Caki2 (cell line): ENCODE data around the gene GPC5. TPM values are rescaled to one million over a fixed set of nuclear protein-coding genes. Genes with fewer than 3 reads are reported as not detected.
A peak's percentile ranks its signal among the peaks of the same experiment; 100 is the strongest.
"Not testable (repeated sequence)": the region's sequence is repeated elsewhere in the genome, so short reads cannot be mapped to it uniquely, and the experiment has no call there.

Experiments used
- DNase-seq: peaks from one replicate; pipeline ENCODE4 v3.0.0-alpha.2; 2015; ENCODE audit warnings: low read depth
- in situ Hi-C: cut with HindIII; loops from 2 replicates; pipeline ENCODE4 v1.10.0; 2016; ENCODE audit warnings: low sequenced_read_pairs, low pct_unique_long_range_greater_than_20kb, mixed read lengths
- total RNA-seq: library from RNA; depleted of rRNA; stranded (reverse); fragments of >200 nt; shearing (Covaris generic); gene quantifications from 2 replicates; pipeline ENCODE4 v1.2.3, GENCODE V29; 2014; ENCODE audit warnings: low replicate concordance; rRNA removed

GPC5 gene
- not detected in 2 replicates for total RNA-seq

DNA sequence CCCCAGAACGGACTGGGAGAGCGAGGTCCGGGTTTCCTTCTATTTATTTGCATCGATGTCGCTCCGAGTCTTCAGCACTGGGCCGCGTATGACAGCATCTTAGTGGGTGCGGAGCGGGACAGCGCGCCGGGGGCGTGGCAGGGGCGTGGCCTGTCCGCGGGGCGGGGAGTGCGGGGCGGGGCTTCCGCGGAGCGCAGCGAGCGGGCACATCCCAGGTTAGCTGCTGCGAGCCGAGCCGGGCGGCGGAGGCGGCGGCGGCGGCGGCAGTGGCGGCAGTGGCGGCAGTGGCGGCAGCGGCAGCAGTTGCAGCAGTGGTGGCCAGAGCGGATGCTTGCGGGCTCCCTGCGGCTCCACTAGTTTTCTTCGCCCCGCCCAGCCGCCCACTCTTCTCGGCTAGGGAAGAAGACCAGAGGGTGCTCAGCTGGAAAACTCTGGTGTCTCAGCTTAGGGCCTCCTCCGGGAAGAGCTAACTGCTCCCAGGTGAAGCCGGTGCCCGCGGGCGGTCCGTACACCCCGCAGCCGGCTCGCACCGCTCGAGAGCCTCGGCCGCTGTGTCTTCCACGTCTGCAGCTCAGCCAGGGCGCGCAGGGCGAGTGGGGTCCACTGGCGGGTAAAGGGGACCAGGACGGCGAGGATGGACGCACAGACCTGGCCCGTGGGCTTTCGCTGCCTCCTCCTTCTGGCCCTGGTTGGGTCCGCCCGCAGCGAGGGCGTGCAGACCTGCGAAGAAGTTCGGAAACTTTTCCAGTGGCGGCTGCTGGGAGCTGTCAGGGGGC is at the start of gene GPC5:
Gene GPC5, plus strand, starts transcription at position 209 of the 776 bp plus-strand sequence.
- in situ Hi-C loops: no loop called here
- peak; percentile 50 for DNase-seq

DNA sequence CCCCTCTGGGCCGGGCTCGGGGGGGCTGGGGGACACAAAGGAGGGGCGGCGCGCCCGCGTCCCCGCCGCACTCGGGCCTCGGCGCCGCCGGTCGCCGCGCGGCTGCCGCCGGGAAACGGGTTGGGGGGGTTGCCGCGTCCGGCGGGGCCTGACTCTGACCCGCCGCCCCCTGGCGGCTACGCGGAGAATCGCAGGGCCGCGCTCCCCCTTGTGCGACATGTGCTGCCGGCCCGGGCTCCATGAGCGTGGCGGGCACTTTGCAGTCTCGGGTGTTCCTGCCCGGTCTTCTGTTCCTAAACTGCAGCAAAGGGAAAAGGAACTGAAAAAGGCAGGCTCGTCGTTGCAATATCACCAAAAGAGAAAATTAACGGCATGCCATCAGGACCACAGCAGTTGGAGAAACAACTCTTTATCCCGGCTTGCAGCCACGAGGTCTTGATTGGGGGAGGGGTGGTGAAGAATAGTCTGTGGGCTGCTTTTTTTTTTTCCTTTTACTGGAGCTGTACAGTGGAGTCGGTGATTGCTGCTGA is 49.5 kb upstream of the GPC5 start:
- in situ Hi-C loops: no loop called here
- peak; percentile 80 for DNase-seq

DNA sequence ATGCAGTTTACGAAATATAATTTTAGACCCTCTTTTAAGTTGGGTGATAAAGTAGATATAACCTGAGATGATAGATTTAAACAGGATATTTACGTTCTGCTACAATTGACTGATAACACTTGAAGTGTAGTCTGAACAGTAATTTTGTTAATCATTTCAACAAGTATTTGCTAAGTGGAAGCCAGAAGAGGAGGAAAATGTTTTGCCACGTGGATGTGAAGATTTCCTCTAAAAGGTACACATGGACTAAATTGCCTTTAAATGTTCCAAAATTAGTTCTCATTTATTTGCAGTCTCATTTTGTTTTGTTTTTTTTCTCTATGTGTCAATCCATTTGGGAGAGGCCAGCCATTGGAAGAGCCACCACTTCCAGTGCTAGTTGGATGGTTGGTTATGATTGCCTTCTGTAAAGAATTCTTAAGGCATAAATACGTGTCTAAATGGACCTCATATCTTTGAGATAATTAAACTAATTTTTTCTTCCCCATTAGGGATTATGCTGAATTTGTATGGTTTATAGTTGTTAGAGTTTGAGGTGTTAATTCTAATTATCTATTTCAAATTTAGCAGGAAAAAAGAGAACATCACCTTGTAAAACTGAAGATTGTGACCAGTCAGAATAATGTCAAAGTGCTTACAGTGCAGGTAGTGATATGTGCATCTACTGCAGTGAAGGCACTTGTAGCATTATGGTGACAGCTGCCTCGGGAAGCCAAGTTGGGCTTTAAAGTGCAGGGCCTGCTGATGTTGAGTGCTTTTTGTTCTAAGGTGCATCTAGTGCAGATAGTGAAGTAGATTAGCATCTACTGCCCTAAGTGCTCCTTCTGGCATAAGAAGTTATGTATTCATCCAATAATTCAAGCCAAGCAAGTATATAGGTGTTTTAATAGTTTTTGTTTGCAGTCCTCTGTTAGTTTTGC is 48.2 kb upstream of the GPC5 start:
- in situ Hi-C loops: no loop called here
- no peak for DNase-seq

DNA sequence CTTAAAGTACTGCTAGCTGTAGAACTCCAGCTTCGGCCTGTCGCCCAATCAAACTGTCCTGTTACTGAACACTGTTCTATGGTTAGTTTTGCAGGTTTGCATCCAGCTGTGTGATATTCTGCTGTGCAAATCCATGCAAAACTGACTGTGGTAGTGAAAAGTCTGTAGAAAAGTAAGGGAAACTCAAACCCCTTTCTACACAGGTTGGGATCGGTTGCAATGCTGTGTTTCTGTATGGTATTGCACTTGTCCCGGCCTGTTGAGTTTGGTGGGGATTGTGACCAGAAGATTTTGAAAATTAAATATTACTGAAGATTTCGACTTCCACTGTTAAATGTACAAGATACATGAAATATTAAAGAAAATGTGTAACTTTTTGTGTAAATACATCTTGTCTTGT is 47.3 kb upstream of the GPC5 start:
- in situ Hi-C loops: no loop called here
- DNase-seq: no peak

DNA sequence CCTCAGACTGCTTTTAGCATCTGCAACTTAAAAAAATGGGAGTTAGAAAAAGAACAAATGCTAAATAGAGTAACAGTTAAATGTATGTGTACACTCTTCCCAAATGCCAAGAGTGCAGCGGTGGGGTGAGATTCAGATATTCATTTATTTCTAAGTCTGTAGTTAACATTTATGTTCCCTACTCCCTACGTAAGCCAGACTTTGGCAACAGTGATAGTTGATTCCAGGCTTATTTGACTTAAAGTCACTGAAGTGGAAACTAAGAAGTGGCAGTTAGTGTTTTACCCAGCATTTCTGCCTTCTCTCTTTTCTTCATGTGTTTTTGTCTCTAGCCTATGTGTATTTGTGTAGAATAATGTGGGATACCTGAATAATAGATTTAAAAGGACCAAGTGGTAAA is 46.4 kb upstream of the GPC5 start:
- no peak for DNase-seq
- in situ Hi-C loops: no loop called here

DNA sequence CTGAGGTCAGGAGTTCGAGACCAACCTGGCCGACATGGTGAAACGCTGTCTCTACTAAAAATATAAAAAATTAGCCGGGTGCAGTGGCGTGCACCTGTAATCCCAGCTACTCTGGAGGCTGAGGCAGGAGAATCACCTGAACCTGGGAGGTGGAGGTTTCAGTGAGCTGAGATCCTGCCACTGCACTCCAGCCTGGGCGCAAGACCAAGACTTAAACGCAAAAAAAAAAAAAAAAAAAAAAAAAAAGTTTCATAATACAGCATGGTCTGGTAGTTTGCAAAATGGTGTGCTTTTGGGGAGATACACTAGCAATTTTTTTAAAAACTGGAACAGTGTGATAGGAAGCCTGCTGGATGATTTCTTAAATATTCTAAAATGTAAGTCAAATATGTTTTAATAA is 45.5 kb upstream of the GPC5 start:
- in situ Hi-C loops, DNase-seq: not testable (repeated sequence)

DNA sequence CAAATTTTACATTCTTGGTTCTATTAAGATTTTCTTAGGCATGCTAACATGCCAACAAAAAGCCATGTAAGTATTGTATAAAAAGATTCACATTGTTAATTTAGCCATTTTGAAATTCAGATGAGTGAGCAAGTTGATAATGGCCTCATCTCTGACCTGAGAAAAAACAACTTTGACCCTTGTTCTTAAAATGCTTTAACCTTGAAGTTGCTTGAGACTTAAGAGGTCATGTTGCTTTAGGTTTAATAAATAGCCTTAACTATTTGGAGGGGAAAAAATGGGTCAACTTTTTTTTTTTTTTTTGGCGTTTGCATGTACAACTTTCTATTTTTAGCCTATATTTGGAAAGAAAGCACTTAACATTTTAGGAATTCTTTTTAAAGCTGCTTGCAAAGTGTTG is 44.9 kb upstream of the GPC5 start:
- in situ Hi-C loops: no loop called here
- no peak for DNase-seq

DNA sequence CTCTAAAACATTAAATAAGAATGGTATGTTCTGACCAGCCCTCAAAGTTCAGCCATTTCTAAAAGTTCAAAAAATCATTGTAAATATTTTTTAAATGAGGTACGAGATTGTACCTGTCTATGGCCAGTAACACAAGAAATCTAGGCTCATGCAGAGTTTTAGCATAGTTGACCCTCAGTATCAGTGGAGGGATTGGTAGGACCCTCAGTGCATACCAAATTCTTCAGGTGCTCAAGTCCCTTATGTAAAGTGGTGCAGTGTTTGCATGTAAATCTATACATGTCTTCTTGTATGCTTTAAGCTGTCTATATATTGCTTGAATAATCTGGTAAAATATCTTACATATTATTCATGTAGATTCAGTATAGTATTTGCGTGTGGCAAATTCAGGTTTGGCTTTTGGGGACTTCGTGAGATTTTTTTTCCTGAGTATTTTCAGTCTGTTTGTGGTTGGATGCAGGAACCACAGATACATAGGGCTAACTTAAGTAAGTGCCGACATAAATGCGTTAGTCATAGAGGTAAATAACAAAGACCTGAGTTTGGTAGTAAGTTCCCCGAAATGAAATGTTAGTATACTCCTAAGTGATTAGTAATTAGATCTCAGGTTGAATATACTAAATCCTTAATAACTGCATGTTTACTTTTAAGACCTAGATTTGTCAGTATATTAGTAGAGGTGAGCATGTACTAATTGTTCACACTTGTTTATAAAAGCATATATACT is 43.2 kb upstream of the GPC5 start:
- in situ Hi-C loops: no loop called here
- no peak for DNase-seq

DNA sequence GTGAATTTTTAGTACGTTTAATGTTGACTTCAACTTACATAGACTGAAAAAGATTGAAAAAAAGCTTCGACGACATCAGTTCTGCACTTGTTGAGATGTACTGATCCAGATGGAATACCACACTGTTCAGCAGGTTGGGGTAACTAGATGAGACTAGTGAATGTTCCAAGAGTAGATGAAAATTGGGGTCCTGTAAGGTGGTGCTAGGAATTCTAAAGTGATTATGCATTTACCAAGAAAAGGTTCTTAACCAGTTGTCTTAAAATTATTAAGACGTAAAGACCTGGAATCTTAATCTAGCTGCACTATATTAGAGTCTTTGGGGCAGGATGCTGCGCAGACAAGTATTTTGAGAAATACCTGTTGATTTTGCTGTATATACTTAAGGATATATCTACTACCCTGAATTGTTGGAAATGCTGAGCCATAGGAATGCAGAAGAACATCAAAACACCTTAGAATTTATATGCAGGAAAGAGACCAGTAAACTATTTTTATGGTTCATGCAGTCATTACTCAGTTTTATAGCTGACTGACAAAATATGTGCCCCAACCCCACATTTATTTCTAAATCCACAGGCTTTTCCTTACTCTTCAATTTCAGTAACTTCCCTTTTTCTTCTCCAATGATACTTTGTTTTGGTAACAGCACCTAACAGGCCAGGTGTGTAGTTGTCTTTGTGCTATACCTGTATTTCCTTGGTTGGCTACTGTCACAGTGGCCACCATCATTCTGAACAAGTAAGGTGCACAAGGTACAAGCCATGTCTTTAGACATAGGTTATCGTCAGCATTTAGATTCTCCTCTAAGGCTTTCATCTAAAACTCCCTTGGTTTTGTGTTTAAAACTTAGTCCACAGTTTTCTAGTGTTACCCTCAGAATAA is 42.4 kb upstream of the GPC5 start:
- in situ Hi-C loops: no loop called here
- no peak for DNase-seq

DNA sequence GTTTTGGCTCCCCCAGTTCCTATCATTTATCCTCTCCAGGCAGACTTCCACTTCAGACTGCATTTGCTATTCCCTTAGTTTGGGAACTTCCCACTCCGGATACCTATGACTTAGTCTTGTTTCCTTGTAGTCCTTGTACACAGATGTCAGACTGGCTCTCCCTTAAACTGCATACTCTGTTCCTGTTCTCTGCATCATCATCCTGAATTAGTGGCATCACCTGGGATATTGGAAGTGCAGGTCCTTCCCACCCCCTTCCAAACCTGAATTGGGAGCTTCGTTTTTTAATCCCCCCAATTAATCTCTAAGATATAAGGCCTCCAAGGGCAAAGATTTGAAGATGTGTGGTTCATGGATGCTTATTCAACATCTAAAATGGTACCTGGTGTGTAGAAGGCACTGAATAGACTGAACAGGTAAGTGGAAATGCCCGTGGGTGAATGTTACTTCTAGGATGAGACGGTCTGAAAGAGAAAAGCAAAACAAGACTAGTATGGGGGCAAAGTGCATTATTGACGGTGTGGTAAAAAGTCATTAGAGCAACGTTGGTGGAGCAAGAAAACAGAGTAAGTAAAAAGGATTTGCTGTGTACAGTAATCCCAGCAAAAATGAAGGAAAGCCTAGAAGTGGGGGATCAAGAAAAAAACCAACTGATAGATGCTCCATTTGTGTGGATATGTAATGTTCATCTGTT is 41.4 kb upstream of the GPC5 start:
- no peak for DNase-seq
- in situ Hi-C loops: no loop called here

DNA sequence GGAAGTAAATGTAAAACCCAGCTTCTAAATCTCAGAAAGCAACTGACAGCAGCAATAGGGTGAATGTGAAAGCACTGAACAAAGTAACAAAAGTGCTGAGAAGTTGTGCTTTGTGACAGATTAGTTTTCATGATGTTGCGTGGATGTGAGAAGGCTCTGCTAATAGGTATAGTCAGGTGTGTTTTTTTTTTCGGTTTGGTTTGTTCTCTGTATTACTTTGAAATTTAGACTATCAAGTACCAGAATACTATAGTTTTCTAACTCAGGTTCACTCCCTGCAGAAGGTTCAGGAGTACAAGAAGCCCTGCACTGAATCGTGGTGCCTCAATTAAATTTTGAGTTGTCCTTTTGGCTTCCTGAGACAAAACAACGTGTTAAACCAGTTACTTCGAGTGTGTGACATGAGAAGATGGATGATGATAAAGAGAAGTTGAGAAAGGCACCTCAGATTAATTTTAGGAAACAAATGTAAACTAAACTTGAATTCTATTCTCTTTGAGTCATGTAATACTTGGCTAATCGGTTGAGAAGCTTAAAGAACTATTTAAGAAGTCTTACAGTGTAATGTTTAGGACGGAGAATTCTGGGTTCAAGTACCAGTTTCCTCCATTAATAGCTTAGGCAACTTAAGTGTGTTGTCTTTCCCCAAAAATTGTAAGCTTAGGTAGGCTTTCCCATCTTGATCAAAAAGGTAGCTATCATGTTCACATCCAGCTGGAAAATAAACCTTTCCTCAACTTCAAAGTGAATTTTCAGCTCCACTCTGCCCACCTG is 40.6 kb upstream of the GPC5 start:
- in situ Hi-C loops: no loop called here
- no peak for DNase-seq

DNA sequence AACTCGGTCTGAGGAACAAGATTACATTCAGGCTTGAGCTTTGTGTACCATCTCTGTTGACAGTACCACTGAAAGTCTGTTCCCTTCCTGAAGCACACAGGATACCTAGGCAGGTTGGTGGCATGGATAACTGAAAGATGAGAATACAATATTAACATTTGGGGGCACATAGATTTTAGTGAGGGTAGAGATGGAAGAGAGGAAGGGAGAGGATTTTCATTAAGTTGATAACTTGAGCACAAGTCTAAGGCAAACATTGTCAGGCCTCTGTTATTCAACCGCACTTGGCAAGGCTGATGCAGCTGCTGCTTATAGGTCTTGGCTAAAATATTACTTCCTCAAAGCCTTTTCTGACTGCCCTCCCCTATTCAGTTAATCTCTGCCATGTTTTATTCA is 40.0 kb upstream of the GPC5 start:
- DNase-seq: no peak
- in situ Hi-C loops: no loop called here

DNA sequence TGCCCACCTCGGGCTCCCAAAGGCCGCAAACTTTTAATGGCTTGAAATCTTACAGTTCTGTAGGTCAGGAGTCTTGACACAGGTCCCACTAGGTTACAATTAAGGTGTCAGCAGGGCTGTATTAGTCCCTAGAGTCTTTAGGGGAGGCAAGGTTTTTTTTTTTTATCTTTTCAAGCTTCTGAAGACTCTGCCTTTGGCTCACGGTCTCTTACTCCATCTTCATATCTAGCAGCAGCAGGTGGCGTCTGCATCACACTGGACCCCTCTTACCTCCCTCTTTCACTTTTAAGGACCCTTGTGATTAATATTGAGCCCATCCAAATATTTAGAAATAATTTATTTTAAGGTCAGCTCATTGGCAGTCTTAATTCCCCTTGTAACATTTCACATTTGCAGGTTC is 39.3 kb upstream of the GPC5 start:
- DNase-seq: no peak
- in situ Hi-C loops: no loop called here

DNA sequence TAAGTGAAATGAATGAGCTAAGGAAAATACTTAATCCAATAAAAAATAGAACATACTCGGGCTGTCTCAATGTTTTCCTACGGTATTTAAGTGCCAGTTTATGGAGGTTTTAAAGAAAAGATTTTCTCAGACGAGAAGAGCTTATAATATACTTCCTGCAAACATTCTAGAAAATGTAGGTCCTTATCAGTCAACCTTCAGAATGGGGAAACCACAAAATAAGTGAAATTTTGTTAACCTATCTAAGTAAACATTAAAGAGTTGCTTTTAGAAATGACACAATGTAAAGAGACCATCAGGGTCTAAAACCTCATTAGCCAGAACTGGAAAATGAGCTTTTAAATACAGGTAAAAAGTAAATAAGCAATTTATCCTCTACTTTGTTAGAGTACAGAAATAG is 38.8 kb upstream of the GPC5 start:
- in situ Hi-C loops: no loop called here
- no peak for DNase-seq

DNA sequence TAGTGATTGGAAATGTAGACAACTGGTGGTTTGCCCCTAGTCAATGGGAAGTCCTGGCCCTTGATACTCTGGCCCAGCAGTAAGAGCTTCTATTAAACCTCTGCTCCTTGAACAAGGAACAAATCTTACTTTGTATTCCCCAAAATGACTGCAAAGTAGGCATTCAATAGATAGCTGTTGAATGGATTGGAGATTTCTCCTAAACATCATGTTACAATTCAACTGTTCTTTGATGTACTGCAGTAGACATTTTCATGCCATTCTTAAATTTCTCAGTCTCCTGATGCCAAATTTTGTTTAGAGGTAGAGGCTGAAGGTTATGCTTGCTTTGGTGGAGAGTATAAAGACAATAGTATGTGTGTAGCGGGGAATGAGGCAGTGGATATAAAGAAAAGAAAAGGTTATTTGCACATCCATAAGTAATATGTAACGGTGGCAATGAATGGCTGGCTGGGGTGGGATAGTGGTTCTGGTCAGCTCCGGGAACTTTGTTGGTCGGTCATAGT is 38.1 kb upstream of the GPC5 start:
- in situ Hi-C loops: no loop called here
- DNase-seq: no peak

DNA sequence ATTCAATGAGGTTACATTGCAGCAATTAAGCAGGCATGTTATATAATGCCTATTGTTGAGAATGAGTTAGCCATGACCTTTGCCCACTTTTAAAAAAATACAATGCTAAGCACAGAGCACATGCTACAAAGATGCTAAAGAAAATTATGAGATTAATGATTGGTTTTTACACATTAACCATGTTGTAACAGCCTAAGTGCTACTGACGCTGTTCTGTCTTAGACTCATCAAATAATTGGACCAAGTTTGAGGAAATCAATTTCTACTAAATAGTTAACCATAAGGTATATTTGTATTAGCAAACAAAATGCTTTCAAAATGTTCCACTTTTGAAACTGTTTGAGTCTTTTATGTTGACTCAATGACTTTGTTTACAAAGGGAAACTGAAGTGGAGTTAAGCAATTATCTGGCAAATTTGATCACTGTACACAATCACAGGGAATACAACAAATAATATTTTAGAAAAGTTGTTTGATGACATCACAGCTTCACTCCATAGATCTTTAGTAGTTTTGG is 36.6 kb upstream of the GPC5 start:
- in situ Hi-C loops: no loop called here
- no peak for DNase-seq
